Measurements from ENCODE around the gene TYW3. TPM values are rescaled to one million over a fixed set of nuclear protein-coding genes. Genes with fewer than 3 reads are reported as not detected.

The TYW3 gene
- total and polyA plus RNA-seq, 8 donors = 5.0 to 12.4 (median 8.9) TPM

DNA sequence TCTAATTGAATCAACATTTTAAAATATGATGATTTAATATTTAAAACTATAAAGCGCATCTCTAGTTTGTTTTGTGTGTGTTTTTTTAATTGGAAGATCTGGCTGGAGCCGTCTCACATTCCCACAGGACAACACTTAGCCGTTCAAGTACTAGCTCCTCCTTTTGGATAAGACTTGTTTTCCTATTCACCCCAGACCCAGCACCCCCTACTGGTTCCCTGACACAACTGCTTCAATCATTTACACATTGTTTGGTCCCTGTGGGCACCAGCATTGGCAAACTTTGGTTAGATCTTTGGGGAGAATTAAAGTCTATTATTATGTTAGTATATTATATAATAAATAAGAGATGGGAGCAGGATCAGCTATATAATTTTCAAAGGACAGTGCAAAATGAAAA is 34.5 kb downstream of the TYW3 start:
- Histone ChIP-seq H3K4me1 (no peaks in the 10 kb centered on the region), H3K4me3 (no peak overlapping the region), H3K9me3 (no peaks in the 10 kb centered on the region), H3K36me3 (peaks cover 0 to 5% (median 0%) of the 10 kb centered on the region in 3 donors), H3K27me3 (no peaks in the 10 kb centered on the region), H3K27ac (no peak overlapping the region)
- no peak for DNase-seq
- no peak for ATAC-seq
- FAIRE-seq = no peak
- intact Hi-C loops (cut with DNase I) = no loop called here
- 56 to 70% methylated on average over 3 of the region's 3 CpGs for WGBS, 2 donors
- TF ChIP-seq, protein P1, sequence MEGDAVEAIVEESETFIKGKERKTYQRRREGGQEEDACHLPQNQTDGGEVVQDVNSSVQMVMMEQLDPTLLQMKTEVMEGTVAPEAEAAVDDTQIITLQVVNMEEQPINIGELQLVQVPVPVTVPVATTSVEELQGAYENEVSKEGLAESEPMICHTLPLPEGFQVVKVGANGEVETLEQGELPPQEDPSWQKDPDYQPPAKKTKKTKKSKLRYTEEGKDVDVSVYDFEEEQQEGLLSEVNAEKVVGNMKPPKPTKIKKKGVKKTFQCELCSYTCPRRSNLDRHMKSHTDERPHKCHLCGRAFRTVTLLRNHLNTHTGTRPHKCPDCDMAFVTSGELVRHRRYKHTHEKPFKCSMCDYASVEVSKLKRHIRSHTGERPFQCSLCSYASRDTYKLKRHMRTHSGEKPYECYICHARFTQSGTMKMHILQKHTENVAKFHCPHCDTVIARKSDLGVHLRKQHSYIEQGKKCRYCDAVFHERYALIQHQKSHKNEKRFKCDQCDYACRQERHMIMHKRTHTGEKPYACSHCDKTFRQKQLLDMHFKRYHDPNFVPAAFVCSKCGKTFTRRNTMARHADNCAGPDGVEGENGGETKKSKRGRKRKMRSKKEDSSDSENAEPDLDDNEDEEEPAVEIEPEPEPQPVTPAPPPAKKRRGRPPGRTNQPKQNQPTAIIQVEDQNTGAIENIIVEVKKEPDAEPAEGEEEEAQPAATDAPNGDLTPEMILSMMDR (IDR thresholded peaks at IDR 0.05) = no peak

DNA sequence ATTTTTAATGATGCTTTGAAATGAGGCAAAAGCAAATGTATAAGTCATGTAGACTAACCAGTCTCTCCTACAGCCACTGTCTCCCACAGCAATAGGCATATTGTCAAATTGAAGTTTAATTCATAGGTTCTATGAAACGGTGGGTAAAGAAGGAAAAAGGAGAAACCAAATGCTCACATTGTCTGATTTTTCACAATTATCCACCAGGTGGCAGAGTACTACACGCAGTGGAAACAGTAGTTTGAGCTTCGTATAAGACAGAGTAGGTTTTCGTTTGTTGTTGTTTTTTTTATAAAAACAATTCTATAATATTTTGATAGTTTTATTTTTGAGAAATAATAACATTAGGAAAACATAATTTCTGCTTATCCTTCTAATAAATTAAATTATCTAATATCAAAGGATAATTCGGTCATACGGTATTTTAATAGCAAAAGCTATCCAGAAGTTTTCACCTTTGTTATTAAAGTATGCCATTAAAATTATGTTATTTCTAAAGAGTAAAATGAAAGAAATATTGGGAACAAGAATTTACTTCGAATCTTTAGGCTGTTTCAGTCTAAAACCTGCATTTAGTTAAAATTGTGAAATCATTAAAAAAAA is 39.1 kb downstream of the TYW3 start:
- peak in 1 of 6 donors; percentile 15 for DNase-seq
- WGBS, 2 donors = 16 to 18% methylated on average over 7 of the region's 7 CpGs
- TF ChIP-seq, protein P1 (IDR thresholded peaks at IDR 0.05) = peak in 3 of 4 donors; percentile 54 to 58 (median 56)
- H3K36me3 ChIP-seq = no peaks in the 10 kb centered on the region
- FAIRE-seq = peak; percentile 91
- no peak overlapping the region for H3K4me3 ChIP-seq
- peak in 3 of 4 donors; percentile 70 to 82 (median 78) for ATAC-seq
- H3K9me3 ChIP-seq = no peaks in the 10 kb centered on the region
- no peaks in the 10 kb centered on the region for H3K4me1 ChIP-seq
- peaks cover 0 to 7% (median 0%) of the 10 kb centered on the region in 4 donors for H3K27me3 ChIP-seq
- H3K27ac ChIP-seq = no peak overlapping the region
- intact Hi-C loops (cut with DNase I) = loop anchor here in 1 of 3 donors (5.0 kb wide), 1 partner anchor 425 kb away; no protein-coding TSS in a partner anchor

DNA sequence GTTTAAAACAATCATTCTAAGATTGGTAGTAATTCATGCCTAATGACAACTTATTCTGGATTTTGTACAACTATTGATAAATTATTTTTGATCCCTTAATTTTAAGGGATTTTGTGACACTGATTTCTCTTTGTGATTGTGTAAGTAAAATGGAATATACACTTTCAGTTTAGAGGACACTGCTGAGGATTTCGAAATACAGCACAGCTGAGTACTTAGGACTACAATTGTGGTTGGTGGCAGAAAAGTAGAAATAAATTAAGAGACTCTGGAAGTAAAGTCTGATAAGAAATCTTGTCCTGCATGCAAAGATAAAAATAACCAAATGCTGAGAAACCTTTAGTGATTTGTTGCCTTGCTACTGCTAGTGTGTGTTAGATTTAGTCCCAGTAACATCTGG is 40.0 kb downstream of the TYW3 start:
- DNase-seq = no peak
- TF ChIP-seq, protein P1 (IDR thresholded peaks at IDR 0.05) = no peak
- no peak for ATAC-seq
- Histone ChIP-seq H3K27me3 (peaks cover 0 to 7% (median 0%) of the 10 kb centered on the region in 4 donors), H3K9me3 (no peaks in the 10 kb centered on the region), H3K27ac (no peak overlapping the region), H3K4me3 (no peak overlapping the region), H3K36me3 (no peaks in the 10 kb centered on the region), H3K4me1 (no peaks in the 10 kb centered on the region)
- WGBS, 2 donors = 34 to 41% methylated on average over 1 of the region's 1 CpG
- no peak for FAIRE-seq
- intact Hi-C loops (cut with DNase I) = loop anchor here in 1 of 3 donors (5.0 kb wide), 1 partner anchor 424 kb away; no protein-coding TSS in a partner anchor

DNA sequence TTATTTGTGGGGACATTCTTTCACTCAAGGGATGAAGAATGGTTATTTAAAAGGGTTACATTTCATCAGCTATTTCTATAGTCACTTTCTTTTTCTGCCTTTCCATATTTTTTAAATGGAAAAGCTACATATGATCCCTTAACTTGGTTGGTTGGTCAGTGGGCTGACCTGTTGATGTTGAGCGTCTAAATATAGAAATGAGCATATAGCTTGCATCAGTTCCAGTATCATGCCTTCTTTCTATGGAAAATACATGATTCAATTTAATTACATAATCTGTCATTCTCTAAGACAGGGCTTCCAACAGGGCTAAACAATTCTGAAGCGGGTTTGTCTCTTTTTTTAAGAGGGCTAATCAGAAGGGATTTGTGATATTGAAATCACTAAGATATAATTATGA is 40.6 kb downstream of the TYW3 start:
- no peak overlapping the region for H3K27ac ChIP-seq
- H3K4me3 ChIP-seq = no peak overlapping the region
- ATAC-seq (no peak), DNase-seq (no peak), FAIRE-seq (no peak)
- 60 to 64% methylated on average over 2 of the region's 2 CpGs for WGBS, 2 donors
- H3K9me3 ChIP-seq = no peaks in the 10 kb centered on the region
- no peaks in the 10 kb centered on the region for H3K4me1 ChIP-seq
- no peaks in the 10 kb centered on the region for H3K36me3 ChIP-seq
- TF ChIP-seq, protein P1 (IDR thresholded peaks at IDR 0.05) = no peak
- H3K27me3 ChIP-seq = peaks cover 0 to 7% (median 0%) of the 10 kb centered on the region in 4 donors
- intact Hi-C loops (cut with DNase I) = loop anchor here in 1 of 3 donors (5.0 kb wide), 1 partner anchor 424 kb away; no protein-coding TSS in a partner anchor

DNA sequence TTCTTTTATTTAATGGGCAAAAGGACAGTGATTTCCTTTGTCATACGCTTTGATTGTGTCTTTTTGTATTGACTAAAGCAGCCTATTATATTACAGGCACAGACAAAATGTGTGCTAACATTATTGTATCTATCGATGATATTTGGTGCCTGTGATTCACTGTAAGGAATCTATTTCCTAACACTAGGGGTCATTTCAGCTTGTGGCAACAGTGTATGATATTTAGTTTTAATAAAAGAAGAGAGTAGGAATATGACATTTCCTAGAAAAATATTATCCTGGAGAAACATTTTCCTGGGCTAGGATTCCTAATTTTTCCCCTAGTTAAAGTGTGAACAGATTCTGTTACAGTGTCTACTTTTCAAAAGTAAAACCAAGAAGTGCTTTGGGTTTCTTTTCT is 42.8 kb downstream of the TYW3 start:
- TF ChIP-seq, protein P1 (IDR thresholded peaks at IDR 0.05) = no peak
- no peak for ATAC-seq
- no peaks in the 10 kb centered on the region for H3K9me3 ChIP-seq
- H3K27ac ChIP-seq = no peak overlapping the region
- no peak for FAIRE-seq
- intact Hi-C loops (cut with DNase I) = loop anchor here in 1 of 3 donors (5.0 kb wide), 1 partner anchor 427 kb away; no protein-coding TSS in a partner anchor
- no peaks in the 10 kb centered on the region for H3K4me1 ChIP-seq
- peaks cover 0 to 7% (median 0%) of the 10 kb centered on the region in 4 donors for H3K27me3 ChIP-seq
- no peak overlapping the region for H3K4me3 ChIP-seq
- no peaks in the 10 kb centered on the region for H3K36me3 ChIP-seq
- DNase-seq = no peak
- 79 to 84% methylated on average over 2 of the region's 2 CpGs for WGBS, 2 donors
